ENCODE results near the gene PLIN4.

The PLIN4 gene

GRCh38 chr19:4491446-4491845 is 26.8 kb downstream of the PLIN4 start:
- DNase-seq (ENCODE audit: low read depth): no peak

GRCh38 chr19:4488496-4488895 is 29.8 kb downstream of the PLIN4 start:
- DNase-seq (ENCODE audit: low read depth): no peak

- DNase-seq (ENCODE audit: low read depth): no peak
These were observed 30.7 kb downstream of the PLIN4 start for GRCh38 chr19:4487572-4487971.

- no peak for DNase-seq (ENCODE audit: low read depth)
These were observed 34.9 kb downstream of the PLIN4 start for GRCh38 chr19:4483385-4483784.

GRCh38 chr19:4482721-4483364 is 35.4 kb downstream of the PLIN4 start:
- no peak for DNase-seq (ENCODE audit: low read depth)

GRCh38 chr19:4477034-4477801 is 41.1 kb downstream of the PLIN4 start:
- DNase-seq (ENCODE audit: low read depth): no peak

- DNase-seq (ENCODE audit: low read depth): no peak
These were observed 43.7 kb downstream of the PLIN4 start for GRCh38 chr19:4474514-4475022.

GRCh38 chr19:4473763-4474513 is 44.3 kb downstream of the PLIN4 start:
- no peak for DNase-seq (ENCODE audit: low read depth)

GRCh38 chr19:4473011-4473762 is 45.1 kb downstream of the PLIN4 start:
- no peak for DNase-seq (ENCODE audit: low read depth)

- DNase-seq (ENCODE audit: low read depth): no peak
These were observed 45.9 kb downstream of the PLIN4 start, which contains the start of gene HDGFL2 for GRCh38 chr19:4472174-4472974. Gene HDGFL2, plus strand, starts transcription at chr19:4472297. Its CDS starts 54 bp downstream, at chr19:4472351.

- DNase-seq (ENCODE audit: low read depth): peak; percentile 100
These were observed 46.7 kb downstream of the PLIN4 start for GRCh38 chr19:4471403-4472173.

GRCh38 chr19:4467835-4468234 is 50.5 kb downstream of the PLIN4 start:
- DNase-seq (ENCODE audit: low read depth): no peak

- DNase-seq (ENCODE audit: low read depth): no peak
These were observed 53.3 kb downstream of the PLIN4 start for GRCh38 chr19:4464815-4465581.

GRCh38 chr19:4457654-4458395 is 60.5 kb downstream of the PLIN4 start, which contains the start of gene UBXN6:
Gene UBXN6, minus strand, starts transcription at chr19:4457794. Its CDS starts 97 bp downstream, at chr19:4457697.
- peak; percentile 92 for DNase-seq (ENCODE audit: low read depth)

- DNase-seq (ENCODE audit: low read depth): no peak
These were observed 61.2 kb downstream of the PLIN4 start for GRCh38 chr19:4456843-4457653.

GRCh38 chr19:4456476-4456842 is 61.8 kb downstream of the PLIN4 start:
- DNase-seq (ENCODE audit: low read depth): no peak

GRCh38 chr19:4455719-4456475 is 62.4 kb downstream of the PLIN4 start:
- no peak for DNase-seq (ENCODE audit: low read depth)

Data from non-pigmented ciliary epithelial cell (primary cell).